ENCODE measurements around the gene GALNT3.

GRCh38 chr2:165792104-165792454 is 2.0 kb downstream of the GALNT3 start:
- no peak for TF ChIP-seq POLR2A (IDR thresholded peaks at IDR 0.05)
- TF ChIP-seq, protein P1, sequence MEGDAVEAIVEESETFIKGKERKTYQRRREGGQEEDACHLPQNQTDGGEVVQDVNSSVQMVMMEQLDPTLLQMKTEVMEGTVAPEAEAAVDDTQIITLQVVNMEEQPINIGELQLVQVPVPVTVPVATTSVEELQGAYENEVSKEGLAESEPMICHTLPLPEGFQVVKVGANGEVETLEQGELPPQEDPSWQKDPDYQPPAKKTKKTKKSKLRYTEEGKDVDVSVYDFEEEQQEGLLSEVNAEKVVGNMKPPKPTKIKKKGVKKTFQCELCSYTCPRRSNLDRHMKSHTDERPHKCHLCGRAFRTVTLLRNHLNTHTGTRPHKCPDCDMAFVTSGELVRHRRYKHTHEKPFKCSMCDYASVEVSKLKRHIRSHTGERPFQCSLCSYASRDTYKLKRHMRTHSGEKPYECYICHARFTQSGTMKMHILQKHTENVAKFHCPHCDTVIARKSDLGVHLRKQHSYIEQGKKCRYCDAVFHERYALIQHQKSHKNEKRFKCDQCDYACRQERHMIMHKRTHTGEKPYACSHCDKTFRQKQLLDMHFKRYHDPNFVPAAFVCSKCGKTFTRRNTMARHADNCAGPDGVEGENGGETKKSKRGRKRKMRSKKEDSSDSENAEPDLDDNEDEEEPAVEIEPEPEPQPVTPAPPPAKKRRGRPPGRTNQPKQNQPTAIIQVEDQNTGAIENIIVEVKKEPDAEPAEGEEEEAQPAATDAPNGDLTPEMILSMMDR (IDR thresholded peaks at IDR 0.05), result no peak
